CD4-positive, alpha-beta T cell treated with Interleukin-17A for 1 hour (primary cell): ENCODE measurements around the gene BUD31.

Experiments used
- DNase-seq: peaks from one replicate; pipeline ENCODE4 v3.0.0-alpha.2; 2020

Gene BUD31

GRCh38 chr7:99438573-99439480 is 30.1 kb downstream of the BUD31 start, which contains the start of the genes CPSF4 and PTCD1:
TSS of gene CPSF4 (plus strand) at chr7:99438943. CDS start at chr7:99439083, 140 bp downstream.
TSS of gene PTCD1 (minus strand) at chr7:99438798. CDS start at chr7:99435242, 3,556 bp downstream.
- DNase-seq: peak; percentile 92

GRCh38 chr7:99440195-99440594 is 31.4 kb downstream of the BUD31 start:
- no peak for DNase-seq

DNA sequence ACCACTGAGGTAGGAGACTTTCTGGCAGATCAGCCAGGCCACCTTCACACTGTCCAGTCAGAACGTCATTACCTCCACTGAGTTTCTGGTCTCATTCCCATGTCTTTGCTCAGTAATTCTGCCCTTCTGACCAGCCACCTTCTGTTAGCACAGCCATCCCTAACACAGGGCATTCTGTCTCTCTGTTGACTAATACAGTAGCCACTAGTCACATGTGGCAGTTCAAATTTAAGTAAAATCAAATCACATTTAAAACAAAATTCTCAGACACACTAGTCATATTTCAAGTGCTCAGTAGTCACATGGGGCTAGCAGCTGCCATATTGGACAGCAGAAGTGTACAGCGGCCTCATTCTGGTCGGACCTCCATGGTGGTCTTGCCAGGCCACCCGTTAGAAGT is 37.3 kb downstream of the BUD31 start:
- no peak for DNase-seq

- no peak for DNase-seq
These were observed 39.2 kb downstream of the BUD31 start for GRCh38 chr7:99447943-99448342.

GRCh38 chr7:99448855-99449254 is 40.1 kb downstream of the BUD31 start:
- DNase-seq: no peak

DNA sequence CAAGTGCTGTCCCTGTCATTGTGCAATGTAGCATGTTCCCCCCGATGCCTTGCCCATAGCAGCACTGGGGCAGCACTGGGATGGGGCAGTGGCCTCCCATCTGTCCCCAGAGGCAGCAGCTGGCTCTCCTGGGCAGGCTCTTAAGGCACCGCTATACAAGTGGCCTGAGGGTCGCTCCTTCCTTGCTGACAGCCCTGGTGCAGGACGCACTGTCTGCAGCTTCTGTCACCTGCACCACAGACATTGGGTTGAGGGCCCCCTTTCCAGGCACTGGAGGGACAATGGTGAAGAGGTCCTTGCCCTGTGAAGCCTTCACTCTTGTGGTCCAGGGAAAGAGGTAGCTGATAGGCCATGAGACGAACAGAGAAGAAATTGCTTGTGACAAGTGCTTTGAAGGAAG is 40.6 kb downstream of the BUD31 start:
- no peak for DNase-seq

- no peak for DNase-seq
These were observed 43.2 kb downstream of the BUD31 start for GRCh38 chr7:99451936-99452335.

- DNase-seq: no peak
These were observed 43.8 kb downstream of the BUD31 start for GRCh38 chr7:99452541-99452940.

- no peak for DNase-seq
These were observed 44.3 kb downstream of the BUD31 start for GRCh38 chr7:99453105-99453504.

DNA sequence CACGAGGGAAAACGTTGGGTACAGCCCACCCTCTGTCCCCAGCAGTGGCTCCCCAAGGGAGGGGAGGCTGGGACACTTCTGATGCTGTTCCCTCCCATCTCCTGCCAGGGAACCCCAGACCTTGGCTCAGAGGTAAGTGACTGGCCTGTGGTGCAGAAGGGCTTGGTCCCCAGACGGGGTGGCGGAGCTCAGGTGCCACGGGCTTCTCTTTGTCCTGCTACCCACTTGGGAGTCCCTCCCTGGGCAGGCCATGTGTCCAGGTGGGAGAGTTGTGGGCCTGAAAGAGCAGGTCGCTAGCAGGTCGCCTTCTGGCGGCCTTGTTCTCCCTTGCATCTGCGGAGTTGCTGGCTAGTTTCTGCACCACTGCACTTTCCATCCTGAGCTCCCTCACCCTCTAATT is 47.1 kb downstream of the BUD31 start:
- DNase-seq: no peak

GRCh38 chr7:99456288-99456687 is 47.5 kb downstream of the BUD31 start:
- no peak for DNase-seq

DNA sequence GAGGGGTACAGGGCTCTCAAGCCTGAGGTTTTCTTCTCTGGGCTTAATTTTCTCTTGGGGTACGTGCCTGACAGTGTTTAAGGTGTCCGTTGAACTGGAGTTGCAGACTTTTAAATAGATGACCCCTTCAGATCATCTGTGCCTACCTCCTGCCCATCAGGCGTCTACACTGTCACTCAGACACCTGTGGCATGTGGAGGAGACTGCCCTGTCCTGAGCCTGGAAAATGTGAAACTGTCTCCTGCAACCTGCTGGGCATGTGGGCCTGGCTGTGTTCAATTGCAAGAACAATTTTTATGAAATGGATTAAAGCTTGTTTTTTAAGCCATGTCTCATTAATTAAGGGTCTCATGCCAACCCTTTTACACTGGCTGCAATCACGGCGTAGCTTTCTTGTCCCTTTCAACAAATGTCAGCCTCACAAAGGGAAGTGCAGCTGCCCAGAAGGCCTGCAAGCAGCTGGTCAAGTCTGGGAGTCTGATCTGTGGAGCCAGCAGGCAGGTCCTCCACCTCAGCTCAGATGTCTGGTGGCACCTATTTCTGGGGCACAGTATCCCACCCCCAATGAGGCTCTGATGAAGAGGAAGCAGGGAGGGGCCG is 48.4 kb downstream of the BUD31 start:
- DNase-seq: no peak

DNA sequence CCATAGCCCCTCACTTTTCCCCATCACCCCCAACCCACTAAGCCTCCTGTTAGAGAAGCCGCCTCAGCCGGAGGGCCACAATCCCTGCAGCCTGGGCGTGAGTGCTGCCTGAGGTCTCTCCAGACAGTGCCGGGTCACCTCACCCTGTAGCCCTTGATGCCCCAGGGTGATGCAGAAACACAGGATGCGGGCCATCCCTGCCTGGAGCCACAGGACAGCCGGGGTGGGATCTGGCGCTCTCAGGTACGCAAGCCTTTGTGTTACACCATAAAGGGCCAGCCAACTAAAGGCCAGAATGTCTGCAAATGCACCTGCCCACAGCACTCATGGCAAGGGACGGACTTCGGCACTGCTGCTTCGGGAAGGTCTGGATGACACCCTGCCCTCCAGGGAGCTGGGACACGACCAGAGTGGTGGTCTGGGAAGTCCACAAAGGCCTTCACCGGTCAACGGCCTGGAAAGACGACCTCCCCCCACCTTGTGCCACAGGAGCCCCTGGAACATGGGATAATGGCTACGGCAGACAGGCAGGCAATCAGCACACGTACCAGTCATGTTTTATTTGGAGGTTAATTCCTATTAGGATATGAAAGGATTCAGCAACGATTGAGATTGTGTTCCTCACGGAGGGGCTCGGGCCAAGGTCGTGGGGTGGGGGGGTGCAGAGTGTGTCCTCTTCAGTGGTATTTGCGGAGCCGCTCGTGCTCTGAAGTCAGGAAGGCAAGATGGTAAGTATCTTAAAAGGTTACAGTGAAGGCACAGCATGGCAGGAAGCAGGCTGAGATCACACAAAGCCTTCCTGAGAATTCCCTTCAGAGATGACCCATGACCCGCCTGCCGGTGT is 49.1 kb downstream of the BUD31 start:
- DNase-seq: no peak

DNA sequence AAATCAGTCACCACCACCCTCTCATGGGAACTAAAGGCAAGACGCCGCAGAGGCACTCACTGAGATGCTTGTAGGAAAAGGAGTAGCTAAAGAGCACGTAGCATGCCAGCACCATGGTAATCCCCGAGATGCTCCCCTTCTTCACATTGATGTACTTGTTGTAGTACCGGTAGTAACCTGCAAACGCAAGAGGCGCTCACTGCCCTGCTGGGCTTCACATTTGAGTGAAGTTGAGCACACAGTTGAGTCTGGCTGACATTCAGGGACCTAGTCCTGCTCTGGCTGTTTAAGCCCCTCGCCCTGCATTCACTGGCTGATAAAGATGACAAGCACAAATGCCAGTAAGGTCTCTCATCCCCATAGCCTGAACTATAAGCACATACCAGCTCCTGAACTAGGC is 50.3 kb downstream of the BUD31 start:
- peak; percentile 29 for DNase-seq

DNA sequence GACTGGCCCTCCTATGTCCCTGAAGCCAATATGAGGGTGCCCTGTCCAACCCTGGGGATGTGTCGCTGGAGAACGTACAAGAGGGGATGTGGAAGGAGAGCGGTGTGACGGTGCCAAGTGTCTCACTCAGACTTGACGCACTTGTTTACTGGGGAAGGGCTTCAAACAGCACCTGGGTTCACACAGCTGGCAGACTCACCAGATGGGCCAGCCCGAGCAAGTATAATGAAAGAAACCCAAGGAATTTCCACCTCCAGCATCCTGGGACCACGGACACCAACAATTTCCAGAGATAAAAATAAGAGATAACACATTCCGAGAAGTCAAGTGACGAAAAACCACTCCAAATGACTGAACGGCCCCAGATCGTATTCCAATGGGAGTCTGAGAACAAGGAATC is 51.9 kb downstream of the BUD31 start:
- DNase-seq: no peak

GRCh38 chr7:99461221-99461620 is 52.5 kb downstream of the BUD31 start:
- no peak for DNase-seq

- DNase-seq: no peak
These were observed 56.6 kb downstream of the BUD31 start for GRCh38 chr7:99465421-99465768.

DNA sequence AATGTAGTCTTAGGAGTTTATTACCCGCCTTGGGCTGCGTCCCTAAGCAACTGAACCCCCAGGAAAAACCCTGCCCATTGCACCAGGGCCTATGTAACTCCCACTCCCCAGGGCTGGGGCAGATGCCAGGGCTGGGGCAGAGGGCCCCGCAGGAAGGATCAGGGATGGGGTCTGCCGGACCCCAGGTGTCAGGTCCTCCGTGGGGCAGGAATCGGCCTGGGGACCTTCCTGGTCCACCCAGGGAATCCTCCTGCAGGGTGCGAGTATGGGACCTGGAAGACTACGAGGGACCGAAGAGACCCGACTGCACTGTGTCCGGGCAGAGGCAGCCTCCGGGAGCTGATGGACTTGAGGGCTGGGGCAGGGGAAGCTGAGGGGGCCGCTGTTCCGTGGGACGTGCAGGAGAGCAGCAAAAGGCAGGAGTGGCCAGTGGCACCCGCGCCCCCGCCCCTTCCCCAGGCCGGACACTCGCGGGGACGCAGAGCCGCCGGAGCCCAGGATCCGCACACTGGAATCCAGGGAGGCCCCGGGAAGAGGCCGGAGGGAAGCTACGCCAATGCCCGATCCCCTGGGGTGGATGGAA is 59.7 kb downstream of the BUD31 start:
- no peak for DNase-seq
